WTC11 (cell line): Measurements from ENCODE around the gene GPR153. TPM values are rescaled to one million over a fixed set of nuclear protein-coding genes. Genes with fewer than 3 reads are reported as not detected.

Source experiments
- ATAC-seq: fragments of 200-7000 bp; cut with Tn5 transposase; 2 replicates; pipeline ENCODE4 v1.10.0; 2021; ENCODE audit warnings: mild to moderate bottlenecking, moderate library complexity
- CTCF ChIA-PET: fragments of 300-600 bp; sonication (Branson Sonifier 250); formaldehyde crosslinking; loops from one replicate; lab custom pipeline; 2021; ENCODE audit warnings: antibody characterized with exemption; lab: Charles Lee
- POLR2A ChIA-PET: fragments of 350-600 bp; sonication (Branson Sonifier 250); formaldehyde crosslinking; loops from one replicate; lab custom pipeline; 2021; ENCODE audit warnings: antibody characterized with exemption; lab: Charles Lee
- DNase-seq: peaks from one replicate; pipeline ENCODE4 v3.0.0; 2021; ENCODE audit warnings: low spot score
- H3K27ac Mint-ChIP-seq: 2 replicates; pipeline ENCODE4 v1.8.0; 2021; ENCODE audit warnings: mixed read lengths
- H3K27me3 Mint-ChIP-seq: 2 replicates; pipeline ENCODE4 v1.8.0; 2021; ENCODE audit warnings: low read depth, mild to moderate bottlenecking, moderate library complexity, mixed read lengths
- H3K36me3 Mint-ChIP-seq: 2 replicates; pipeline ENCODE4 v1.8.0; 2021; ENCODE audit warnings: mixed read lengths
- H3K4me1 Mint-ChIP-seq: 2 replicates; pipeline ENCODE4 v1.8.0; 2022; ENCODE audit warnings: mixed read lengths
- H3K4me3 Mint-ChIP-seq: 2 replicates; pipeline ENCODE4 v1.8.0; 2021; ENCODE audit warnings: mild to moderate bottlenecking, moderate library complexity, mixed read lengths
- H3K9me3 Mint-ChIP-seq: 2 replicates; pipeline ENCODE4 v1.8.0; 2021; ENCODE audit warnings: mixed read lengths
- ERG ChIP-seq: fragments of 250-450 bp; sonication (Bioruptor Pico); IDR thresholded peaks from 2 replicates; pipeline ENCODE4 v1.8.0; 2021; ENCODE audit warnings: mild to moderate bottlenecking
- FOXK1 ChIP-seq: sonication (generic); formaldehyde crosslinking; IDR thresholded peaks from 2 replicates; pipeline ENCODE4 v1.8.0; 2022; ENCODE audit warnings: mild to moderate bottlenecking, moderate library complexity, missing genetic modification reagents
- HMGXB4 ChIP-seq: sonication (generic); formaldehyde crosslinking; IDR thresholded peaks from 2 replicates; pipeline ENCODE4 v1.8.1; 2023; ENCODE audit warnings: mild to moderate bottlenecking, moderate library complexity, missing genetic modification reagents
- IRF1 ChIP-seq: sonication (generic); formaldehyde crosslinking; IDR thresholded peaks from 2 replicates; pipeline ENCODE4 v1.8.0; 2023; ENCODE audit warnings: missing genetic modification reagents
- IRF2 ChIP-seq: sonication (generic); formaldehyde crosslinking; IDR thresholded peaks from 2 replicates; pipeline ENCODE4 v1.8.0; 2022; ENCODE audit warnings: low read depth, missing genetic modification reagents, borderline replicate concordance
- KAT7 ChIP-seq: sonication (generic); formaldehyde crosslinking; IDR thresholded peaks from 2 replicates; pipeline ENCODE4 v1.8.1; 2023; ENCODE audit warnings: missing genetic modification reagents, mild to moderate bottlenecking, borderline replicate concordance
- MYBL2 ChIP-seq: sonication (generic); formaldehyde crosslinking; IDR thresholded peaks from 2 replicates; pipeline ENCODE4 v1.8.1; 2023; ENCODE audit warnings: mild to moderate bottlenecking, moderate library complexity, missing genetic modification reagents
- NFATC4 ChIP-seq: fragments of 250-450 bp; sonication (Bioruptor Pico); IDR thresholded peaks from 2 replicates; pipeline ENCODE4 v1.9.0; 2021; ENCODE audit warnings: mild to moderate bottlenecking
- NR3C1 ChIP-seq: sonication (generic); formaldehyde crosslinking; conservative IDR thresholded peaks from 2 replicates; pipeline ENCODE4 v1.8.1; 2023; ENCODE audit warnings: low read depth, mild to moderate bottlenecking, missing genetic modification reagents
- SP1 ChIP-seq: sonication (generic); formaldehyde crosslinking; conservative IDR thresholded peaks from 2 replicates; pipeline ENCODE4 v1.8.1; 2022; ENCODE audit warnings: missing genetic modification reagents
- TEAD1 ChIP-seq: sonication (generic); formaldehyde crosslinking; IDR thresholded peaks from 2 replicates; pipeline ENCODE4 v1.8.0; 2022; ENCODE audit warnings: mild to moderate bottlenecking, missing genetic modification reagents
- USF1 ChIP-seq: sonication (generic); formaldehyde crosslinking; IDR thresholded peaks from 2 replicates; pipeline ENCODE4 v1.8.0; 2022; ENCODE audit warnings: mild to moderate bottlenecking, missing genetic modification reagents
- ZBTB43 ChIP-seq: sonication (generic); formaldehyde crosslinking; IDR thresholded peaks from 2 replicates; pipeline ENCODE4 v1.8.1; 2023; ENCODE audit warnings: mild to moderate bottlenecking, missing genetic modification reagents
- ZMAT4 ChIP-seq: fragments of 250-450 bp; sonication (Bioruptor Pico); IDR thresholded peaks from 2 replicates; pipeline ENCODE4 v1.9.0; 2021; ENCODE audit warnings: mild to moderate bottlenecking
- ZNF281 ChIP-seq: sonication (generic); formaldehyde crosslinking; IDR thresholded peaks from 2 replicates; pipeline ENCODE4 v1.8.0; 2023; ENCODE audit warnings: mild to moderate bottlenecking, missing genetic modification reagents
- ZNF317 ChIP-seq: sonication (generic); formaldehyde crosslinking; IDR thresholded peaks from 2 replicates; pipeline ENCODE4 v1.8.1; 2023; ENCODE audit warnings: low read depth, mild to moderate bottlenecking, moderate library complexity, missing genetic modification reagents, borderline replicate concordance
- ZNF416 ChIP-seq: fragments of 250-450 bp; sonication (Bioruptor Pico); IDR thresholded peaks from 2 replicates; pipeline ENCODE4 v1.9.0; 2021; ENCODE audit warnings: mild to moderate bottlenecking, inconsistent platforms
- ZNF425 ChIP-seq: fragments of 250-450 bp; sonication (Bioruptor Pico); conservative IDR thresholded peaks from 2 replicates; pipeline ENCODE4 v1.9.0; 2021; ENCODE audit warnings: mild to moderate bottlenecking
- total RNA-seq: library from RNA; stranded (reverse); gene quantifications from 3 replicates; pipeline ENCODE4 v1.2.3, GENCODE V29; 2021

Gene GPR153
- total RNA-seq, 1 experiment from 2014 or later: 13.4 TPM

- TF ChIP-seq ERG (CRISPR knock-in tag) (peak; percentile 61; the same call in 1 of the 2 replicates), HMGXB4 (0 out of 2 replicates have a peak, but pooled peaks have one; percentile 42), KAT7 (CRISPR knock-in tag) (peak; percentile 26; the same call in 1 of the 2 replicates), ZMAT4 (CRISPR knock-in tag) (no peak), TEAD1 (CRISPR knock-in tag) (0 out of 2 replicates have a peak, but pooled peaks have one; percentile 63), IRF2 (CRISPR knock-in tag) (no peak), NFATC4 (CRISPR knock-in tag) (0 out of 2 replicates have a peak, but pooled peaks have one; percentile 35), SP1 (CRISPR knock-in tag) (peak; percentile 28), ZNF281 (CRISPR knock-in tag) (no peak), MYBL2 (CRISPR knock-in tag) (0 out of 2 replicates have a peak, but pooled peaks have one; percentile 43), ZNF416 (CRISPR knock-in tag) (no peak; the same call in 1 of the 2 replicates)
Measured at GRCh38 chr1:6248932-6249738, 11.8 kb downstream of the GPR153 start (continued).

- TF ChIP-seq NR3C1 (no peak), ZMAT4 (CRISPR knock-in tag) (peak; percentile 45; the same call in 1 of the 2 replicates), ZNF425 (CRISPR knock-in tag) (0 out of 2 replicates have a peak, but pooled peaks have one; percentile 38), ZBTB43 (CRISPR knock-in tag) (no peak), USF1 (CRISPR knock-in tag) (no peak), ZNF317 (no peak), IRF1 (CRISPR knock-in tag) (no peak), FOXK1 (CRISPR knock-in tag) (0 out of 2 replicates have a peak, but pooled peaks have one; percentile 7)
- TF ChIP-seq, all 79 proteins: peak for 3
- no peak for DNase-seq
- Mint-ChIP-seq H3K36me3 (no peaks in the 10 kb centered on the region), H3K27ac (no peak overlapping the region), H3K9me3 (no peaks in the 10 kb centered on the region), H3K4me1 (peaks cover 16% of the 10 kb centered on the region), H3K27me3 (peaks cover 59% of the 10 kb centered on the region), H3K4me3 (peak overlapping the region; percentile 57)
- ChIA-PET CTCF (interaction anchor here (0.6 to 21.4 kb wide), 18 partner anchors 12 to 609 kb away, joined by 3 to 489 read pairs (median 8); partner anchors contain the start of genes GPR153, HES2, ICMT and RNF207), POLR2A (interaction anchor here (0.9 to 4.8 kb wide), 3 partner anchors 11 to 111 kb away, joined by 3 to 22 read pairs (median 5); partner anchors contain the start of gene ICMT)
- ATAC-seq: no peak
Measured at GRCh38 chr1:6248161-6248776, 12.6 kb downstream of the GPR153 start.
